Right lobe of liver (tissue), 6 donors: ENCODE measurements around the gene MTFMT. TPM values are rescaled to one million over a fixed set of nuclear protein-coding genes. Genes with fewer than 3 reads are reported as not detected.

Experiments
- ATAC-seq, 4 donors: fragments of 200-7000 bp; cut with Tn5 transposase; one replicate each; pipeline ENCODE4 v1.9.1; 2020; ENCODE audit warnings: mild to moderate bottlenecking in 4 of 4, moderate library complexity in 4 of 4
- DNase-seq, 3 donors: peaks; one replicate each; pipeline ENCODE4 v3.0.0-alpha.2; 2020
- H3K27ac ChIP-seq, 3 donors: fragments of 200-600 bp; one replicate each; pipeline ENCODE4 v1.8.0; 2022
- H3K27me3 ChIP-seq, 2 donors: fragments of 200-600 bp; one replicate each; pipeline ENCODE4 v1.8.0; 2022
- H3K36me3 ChIP-seq, 4 donors: fragments of 200-600 bp; sonication (generic) in 1 of 4; one replicate each; pipeline versions ENCODE4 v1.5.1 to v1.8.0; 2017 to 2022; ENCODE audit warnings: control low read depth in 1 of 4
- H3K4me1 ChIP-seq, 4 donors: fragments of 200-600 bp; sonication (generic) in 1 of 4; one replicate each; pipeline versions ENCODE4 v1.5.1 to v1.8.0; 2017 to 2022; ENCODE audit warnings: control low read depth in 1 of 4
- H3K4me3 ChIP-seq, 3 donors: fragments of 200-600 bp; one replicate each; pipeline ENCODE4 v1.8.0; 2022
- H3K9me3 ChIP-seq, 4 donors: fragments of 200-600 bp; sonication (generic) in 1 of 4; one replicate each; pipeline versions ENCODE4 v1.5.1 to v1.8.0; 2017 to 2022; ENCODE audit warnings: control low read depth in 1 of 4
- CTCF ChIP-seq, 4 donors: fragments of 200-600 bp in 3 of 4; fragments of 450-650 bp in 1 of 4; IDR thresholded peaks; one replicate each; pipeline versions ENCODE4 v1.5.1 to v1.8.0; 2016 to 2022; ENCODE audit warnings: antibody characterized with exemption in 4 of 4, mild to moderate bottlenecking in 2 of 4
- POLR2A ChIP-seq: fragments of 450-650 bp; IDR thresholded peaks from one replicate; pipeline ENCODE4 v1.6.1; 2017; ENCODE audit warnings: antibody characterized with exemption, mild to moderate bottlenecking
- WGBS: methylation state at CpG from one replicate; pipeline ENCODE4 v1.1.6; 2018; ENCODE audit warnings: low coverage, low lambda C conversion rate; ENCODE audit not compliant: insufficient coverage; ENCODE audit errors: missing lambda C conversion rate; 5-methylcytosine and 5-hydroxymethylcytosine counted together
- intact Hi-C, 2 donors: fragments of 100-400 bp; cut with DNase I; formaldehyde crosslinking; loops; one replicate each; pipeline versions ENCODE4 v1.11.2 to v1.14.1; 2022
- total RNA-seq, 6 experiments: library from RNA; depleted of rRNA in 2 of 6; stranded (reverse); fragments of >200 nt in 2 of 6; fragmentation: NEBNext Ultra II Directional in 3 of 6; extraction: Animal tissue kit (Norgen Biotek cat#: 25700) in 3 of 6; gene quantifications; one replicate each; pipeline versions ENCODE4 v1.1.0 to v1.2.4, GENCODE V29; 2016 to 2023
- donor health status: DM: no; HTN: yes; CAD: no.
- donor health status: DM: no; HTN: no; CAD: no.
- donor health status: DM: no; HTN: no; CAD: no.
- donor health status: DM: no; HTN: yes; CAD: no.
- donor health status: DM: no; HTN: yes; CAD: no.

MTFMT gene
- total RNA-seq, 6 experiments from 2014 or later = 9.2 to 24.3 (median 13.0) TPM

DNA sequence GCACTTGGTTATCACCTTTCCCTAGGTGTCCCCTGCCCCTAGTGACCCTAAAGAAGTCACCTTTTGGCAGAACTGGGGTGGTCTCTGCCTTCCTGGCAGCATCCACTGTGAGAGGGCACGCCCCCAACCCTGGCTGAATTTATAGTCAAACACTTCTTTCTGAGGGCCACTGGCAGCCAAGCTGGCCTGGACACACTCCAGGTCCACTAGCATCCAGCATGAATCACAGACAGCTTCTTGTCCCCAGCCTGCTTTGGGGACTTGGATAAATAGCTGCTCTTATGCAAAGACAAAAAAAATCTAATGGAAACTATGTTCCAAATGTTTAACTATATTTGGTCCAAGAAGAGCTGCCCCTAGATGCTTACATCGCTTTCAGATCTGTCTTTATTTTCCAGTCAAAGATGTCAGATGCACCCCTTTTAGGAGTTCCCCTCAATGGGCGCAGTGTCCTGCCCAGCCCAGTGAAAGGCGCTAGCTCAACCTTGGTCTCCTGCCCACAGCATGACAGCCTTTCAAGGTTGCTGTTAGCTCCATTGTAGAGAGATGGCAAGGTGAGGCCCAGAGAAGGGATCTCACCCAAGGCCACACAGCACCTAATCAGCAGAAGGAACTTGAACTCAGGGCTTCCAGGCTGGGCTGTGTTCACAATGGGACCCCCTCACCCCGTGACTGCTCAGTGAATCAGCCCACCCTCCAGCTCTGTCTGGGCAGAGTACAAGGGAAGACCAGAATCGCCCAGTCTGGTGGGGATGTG, 31.4 kb upstream of the MTFMT start:
- H3K27ac ChIP-seq = no peak overlapping the region
- TF ChIP-seq POLR2A = no peak
- no peak for TF ChIP-seq CTCF (IDR thresholded peaks at IDR 0.05)
- no peak for DNase-seq
- no peaks in the 10 kb centered on the region for H3K36me3 ChIP-seq
- intact Hi-C loops = no loop called here
- no peaks in the 10 kb centered on the region for H3K27me3 ChIP-seq
- H3K9me3 ChIP-seq = no peaks in the 10 kb centered on the region
- ATAC-seq = peak in 1 of 4 donors; percentile 9
- WGBS = 94% methylated on average over 4 of the region's 6 CpGs
- peaks cover 0 to 17% (median 5%) of the 10 kb centered on the region in 4 donors for H3K4me1 ChIP-seq
- no peak overlapping the region for H3K4me3 ChIP-seq

DNA sequence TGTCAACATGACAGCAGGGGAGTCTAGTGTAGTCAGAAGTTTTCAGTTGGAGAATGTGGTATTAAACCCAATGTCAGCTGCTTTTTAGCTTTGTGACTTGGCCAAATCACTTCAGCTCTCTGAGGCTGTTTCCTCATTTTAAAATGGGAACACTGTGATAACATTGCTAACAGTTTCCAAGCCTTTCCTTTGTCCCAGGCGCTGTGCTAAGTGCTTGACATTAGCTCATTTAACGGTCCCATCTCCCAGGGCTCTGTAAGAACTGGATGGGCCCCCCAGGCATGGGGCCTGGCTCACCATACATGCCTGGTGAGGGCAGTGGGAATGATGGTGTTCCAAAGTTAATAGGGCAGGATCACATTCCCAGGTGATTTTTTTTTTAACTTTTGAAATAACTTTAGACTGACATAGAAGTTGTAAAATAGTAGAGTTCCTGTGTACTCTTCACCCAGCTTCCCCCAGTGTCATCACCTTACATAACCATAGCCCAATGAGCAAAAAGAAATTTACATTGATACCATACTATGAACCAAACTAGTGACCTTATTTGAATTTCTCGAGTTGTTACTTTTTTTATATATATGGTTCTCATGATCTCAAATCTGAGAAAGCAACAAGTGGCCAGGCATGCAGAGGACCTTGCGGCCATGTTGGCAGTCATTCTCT, 30.6 kb upstream of the MTFMT start:
- 82% methylated on average over 3 of the region's 4 CpGs for WGBS
- H3K36me3 ChIP-seq = no peaks in the 10 kb centered on the region
- DNase-seq = no peak
- H3K27me3 ChIP-seq = no peaks in the 10 kb centered on the region
- H3K27ac ChIP-seq = no peak overlapping the region
- ATAC-seq = no peak
- TF ChIP-seq CTCF (IDR thresholded peaks at IDR 0.05) = no peak
- no peak for TF ChIP-seq POLR2A
- intact Hi-C loops = no loop called here
- H3K4me3 ChIP-seq = no peak overlapping the region
- peaks cover 0 to 23% (median 7%) of the 10 kb centered on the region in 4 donors for H3K4me1 ChIP-seq
- H3K9me3 ChIP-seq = no peaks in the 10 kb centered on the region

GRCh38 chr15:65059369-65059750, 29.9 kb upstream of the MTFMT start:
- Histone ChIP-seq H3K4me3 (no peak overlapping the region), H3K27ac (no peak overlapping the region), H3K4me1 (peaks cover 0 to 30% (median 7%) of the 10 kb centered on the region in 4 donors), H3K36me3 (no peaks in the 10 kb centered on the region), H3K27me3 (no peaks in the 10 kb centered on the region), H3K9me3 (no peaks in the 10 kb centered on the region)
- DNase-seq = no peak
- intact Hi-C loops = no loop called here
- no peak for TF ChIP-seq CTCF (IDR thresholded peaks at IDR 0.05)
- no peak for TF ChIP-seq POLR2A
- no peak for ATAC-seq
- WGBS = no CpG with 5 or more reads among the region's 3 CpGs

- Histone ChIP-seq H3K9me3 (no peaks in the 10 kb centered on the region), H3K4me1 (peaks cover 0 to 31% (median 7%) of the 10 kb centered on the region in 4 donors), H3K4me3 (no peak overlapping the region), H3K27me3 (no peaks in the 10 kb centered on the region), H3K27ac (no peak overlapping the region), H3K36me3 (no peaks in the 10 kb centered on the region)
- intact Hi-C loops = no loop called here
- ATAC-seq (no peak), DNase-seq (no peak)
- no peak for TF ChIP-seq CTCF (IDR thresholded peaks at IDR 0.05)
- TF ChIP-seq POLR2A = no peak
- 88% methylated on average over 3 of the region's 16 CpGs for WGBS
Observed at GRCh38 chr15:65058394-65059368, 29.2 kb upstream of the MTFMT start.
